HK-2 (cell line): Measurements from ENCODE around the gene DPP10.

Experiments used
- DNase-seq: peaks from one replicate; pipeline ENCODE4 v3.0.0-alpha.2; 2018; ENCODE audit not compliant: unreplicated experiment

The DPP10 gene

GRCh38 chr2:115248066-115248465 lies 805.6 kb downstream of the DPP10 start:
- DNase-seq: no peak

- DNase-seq: no peak
These were observed 834.9 kb downstream of the DPP10 start for GRCh38 chr2:115277366-115277765.

DNA sequence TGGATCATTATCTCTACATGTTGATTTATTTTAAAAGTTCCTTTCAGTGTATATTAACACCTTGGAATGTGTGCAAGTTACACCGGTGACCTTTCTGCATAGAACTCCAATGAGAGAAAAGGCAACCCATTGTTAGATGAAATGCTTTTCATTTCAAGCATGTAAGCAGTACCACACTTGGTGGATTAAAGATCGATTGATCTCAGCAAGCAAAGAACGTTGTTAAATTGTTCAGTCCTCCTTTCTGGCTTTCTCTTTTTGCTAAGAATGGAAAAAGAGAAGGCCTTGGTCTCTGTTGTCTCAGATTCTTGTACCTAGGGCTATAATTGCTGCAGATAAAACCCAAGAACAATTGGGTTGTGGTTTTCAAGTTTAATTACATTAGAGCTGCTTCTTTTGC lies 843.0 kb downstream of the DPP10 start:
- DNase-seq: no peak

DNA sequence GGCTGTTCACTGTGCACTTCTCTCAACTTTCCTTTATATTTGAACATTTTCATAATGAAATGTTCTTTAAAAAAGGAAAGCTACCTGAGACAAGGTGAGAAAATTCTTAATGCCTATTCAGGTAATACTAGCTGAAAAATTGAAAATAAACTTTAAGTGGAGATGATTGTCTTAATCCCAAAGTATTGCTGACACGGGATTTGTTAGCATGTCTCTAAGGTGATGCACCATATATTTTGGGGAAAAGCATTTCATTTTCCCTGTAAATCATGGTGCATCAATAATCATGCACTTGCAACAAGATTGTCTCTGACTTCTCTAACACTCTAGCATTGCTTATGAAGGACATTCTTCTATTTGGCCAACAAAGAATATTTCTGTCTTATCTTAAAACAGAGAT lies 848.0 kb downstream of the DPP10 start:
- no peak for DNase-seq

DNA sequence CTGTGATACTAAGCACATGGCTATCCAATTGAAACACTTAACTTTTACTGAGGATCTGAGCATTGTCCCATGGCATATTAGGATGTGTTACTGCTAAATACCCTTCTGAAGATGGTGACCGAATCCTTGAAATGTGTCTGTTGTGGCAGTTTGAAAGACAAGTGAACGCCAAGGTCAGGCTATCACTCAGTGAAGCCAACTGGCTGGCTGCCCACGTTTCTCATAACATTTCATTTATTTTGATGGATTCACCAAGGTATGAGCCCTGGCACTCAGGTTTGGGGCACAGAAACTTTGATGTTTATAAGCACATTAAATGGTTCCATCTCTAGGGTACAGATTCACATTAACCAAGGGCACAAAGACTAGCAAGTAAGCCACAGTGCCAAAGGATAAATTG lies 850.3 kb downstream of the DPP10 start:
- no peak for DNase-seq

DNA sequence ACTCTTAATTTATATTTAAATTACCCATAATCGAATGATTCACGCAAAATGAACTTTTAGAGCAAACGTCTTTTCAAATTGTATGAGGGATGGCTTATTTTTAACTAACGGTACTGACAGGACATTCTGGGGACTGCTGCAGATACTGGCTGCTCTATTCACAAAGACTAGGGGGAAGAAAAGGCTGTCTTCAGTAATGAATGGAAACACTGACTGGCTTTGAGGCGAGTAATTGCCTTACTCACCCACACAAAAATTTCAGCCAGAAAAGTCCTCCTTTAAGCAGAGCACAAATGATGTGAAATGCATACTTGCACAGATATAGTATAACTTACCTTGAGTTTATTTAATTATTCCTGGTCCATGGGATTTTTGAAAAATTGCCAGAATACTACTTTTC lies 852.6 kb downstream of the DPP10 start:
- no peak for DNase-seq

DNA sequence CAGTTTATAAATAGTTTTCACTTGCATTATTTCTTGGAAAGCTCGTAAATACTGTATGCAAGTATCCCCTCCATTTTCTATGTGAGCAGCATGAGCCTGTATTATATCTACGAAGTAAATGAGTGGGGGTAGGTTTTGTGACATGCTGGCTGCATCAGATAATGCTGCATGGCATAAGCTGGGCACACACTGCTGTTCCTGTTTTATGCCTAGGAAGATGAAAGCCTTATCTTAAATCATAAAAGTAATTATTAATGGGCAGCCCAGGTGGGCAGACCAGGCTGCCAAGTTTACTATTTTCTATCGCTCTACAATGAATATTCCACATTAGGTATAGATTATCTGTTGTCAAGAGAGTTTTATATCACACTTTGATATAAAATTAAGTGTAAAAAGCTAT lies 854.6 kb downstream of the DPP10 start:
- no peak for DNase-seq

GRCh38 chr2:115299199-115299598 lies 856.8 kb downstream of the DPP10 start:
- no peak for DNase-seq

DNA sequence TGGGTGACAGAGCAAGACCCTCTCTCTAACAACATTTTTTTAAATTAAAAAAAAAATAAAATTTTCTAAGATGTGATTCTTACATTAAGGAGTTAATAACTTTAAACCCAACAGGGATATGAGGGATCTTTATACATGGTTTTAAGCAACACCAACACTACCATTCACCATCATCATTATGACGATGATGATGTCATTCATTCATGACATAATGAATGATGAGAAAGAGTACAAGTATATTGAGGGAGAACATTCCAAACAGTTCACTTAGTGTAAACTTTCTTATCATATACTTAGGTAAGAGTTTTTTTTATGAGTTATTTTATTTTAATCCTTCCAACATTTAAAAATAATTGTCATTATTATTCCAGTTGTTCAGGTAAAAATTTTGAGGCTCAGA lies 863.3 kb downstream of the DPP10 start:
- no peak for DNase-seq

GRCh38 chr2:115314119-115314518 lies 871.7 kb downstream of the DPP10 start:
- no peak for DNase-seq

DNA sequence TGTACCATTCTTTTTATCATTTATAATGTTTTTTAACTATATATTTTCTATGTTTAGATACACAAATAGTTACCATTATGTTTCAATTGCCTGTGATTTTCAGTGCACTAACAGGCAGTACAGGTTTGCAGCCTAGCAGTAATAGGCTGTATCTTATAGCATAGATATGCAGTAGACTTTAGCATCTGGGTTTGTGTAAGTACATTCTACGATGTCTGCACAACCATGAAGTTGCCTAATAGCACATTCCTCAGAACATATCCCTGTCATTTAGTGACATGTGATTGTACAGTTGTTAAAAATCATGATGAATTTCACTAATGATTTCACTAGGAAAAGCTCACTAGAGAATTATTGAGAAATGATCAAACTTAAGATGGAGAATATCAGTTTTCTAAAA lies 884.6 kb downstream of the DPP10 start:
- no peak for DNase-seq

GRCh38 chr2:115359550-115359949 lies 917.1 kb downstream of the DPP10 start:
- no peak for DNase-seq

- no peak for DNase-seq
These were observed 921.7 kb downstream of the DPP10 start for GRCh38 chr2:115364093-115364492.

- DNase-seq: no peak
These were observed 927.0 kb downstream of the DPP10 start for GRCh38 chr2:115369400-115369799.

DNA sequence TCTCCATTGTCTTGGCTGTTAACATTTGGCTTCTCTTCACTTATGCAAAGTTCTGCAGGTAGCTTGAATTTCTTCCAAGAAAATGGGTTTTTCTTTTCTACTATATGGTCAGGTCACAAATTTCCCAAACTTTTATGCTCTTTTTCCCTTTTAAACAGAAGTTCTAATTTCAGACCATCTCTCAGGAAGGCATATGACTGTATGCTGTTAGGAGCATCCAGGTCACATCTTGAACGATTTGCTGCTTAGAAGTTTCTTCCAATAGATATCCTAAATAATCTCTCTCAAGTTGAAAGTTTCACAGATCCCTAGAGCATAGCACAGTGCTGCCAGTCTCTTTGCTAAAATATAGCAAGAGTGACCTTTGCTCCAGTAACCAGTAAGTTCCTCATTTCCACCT lies 932.5 kb downstream of the DPP10 start:
- no peak for DNase-seq

GRCh38 chr2:115384399-115384798 lies 942.0 kb downstream of the DPP10 start:
- DNase-seq: no peak

DNA sequence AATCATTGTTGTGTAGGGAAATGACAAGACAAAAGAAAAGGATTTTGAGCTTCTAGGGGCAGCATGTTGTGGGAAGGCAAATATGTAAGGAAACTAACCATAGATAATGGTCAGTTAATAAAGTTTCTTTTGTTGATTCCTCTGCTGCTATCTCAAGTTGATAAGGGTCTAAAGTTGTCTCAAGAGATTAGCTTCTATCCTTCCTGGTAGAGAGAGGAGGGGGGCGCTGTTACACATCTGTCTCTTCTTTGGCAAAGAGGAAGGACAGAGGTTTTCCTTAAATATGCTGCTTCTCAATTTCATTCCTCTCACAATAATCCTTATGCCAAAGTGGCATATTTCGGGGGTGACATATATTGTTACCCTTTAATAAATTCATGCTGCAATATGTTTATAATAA lies 944.0 kb downstream of the DPP10 start:
- no peak for DNase-seq

DNA sequence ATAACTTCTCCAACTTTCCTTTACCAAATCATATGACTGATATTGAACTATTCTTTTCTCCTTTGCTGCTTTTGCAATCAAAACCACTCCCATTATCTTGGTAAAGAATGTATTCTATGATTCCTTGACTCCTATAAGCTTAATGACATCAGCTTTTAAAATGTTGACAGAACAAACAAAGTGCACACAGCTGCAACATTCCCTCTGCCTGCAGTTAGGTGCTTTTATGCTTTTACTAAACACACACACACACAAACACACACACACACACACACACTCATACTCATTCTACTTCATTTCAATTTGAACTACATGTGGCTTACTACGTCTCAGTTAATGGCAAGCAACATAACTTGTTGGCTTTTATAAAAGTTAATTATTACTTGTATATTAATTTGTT lies 946.6 kb downstream of the DPP10 start:
- DNase-seq: no peak

- DNase-seq: no peak
These were observed 947.6 kb downstream of the DPP10 start for GRCh38 chr2:115389898-115390565.

GRCh38 chr2:115396579-115396978 lies 954.1 kb downstream of the DPP10 start:
- DNase-seq: no peak

DNA sequence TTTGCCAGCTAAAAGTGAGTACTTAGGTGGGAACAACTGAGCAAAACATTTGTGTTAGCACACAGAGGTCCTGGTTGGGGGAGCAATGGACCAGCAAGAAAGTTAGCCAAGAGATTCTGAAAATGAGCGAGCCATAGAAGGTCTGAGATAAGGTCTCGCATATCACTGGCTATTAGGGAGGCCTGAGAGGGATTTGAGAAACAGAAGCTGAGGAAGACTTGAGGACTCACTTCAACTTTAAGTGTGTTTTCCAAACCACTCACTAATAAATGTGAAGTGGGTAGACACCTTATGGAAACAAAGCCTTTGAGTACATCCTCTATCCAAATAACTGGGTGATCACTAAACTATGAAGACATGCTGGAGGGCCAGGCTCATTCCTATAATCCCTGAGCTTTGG lies 958.5 kb downstream of the DPP10 start:
- DNase-seq: no peak

DNA sequence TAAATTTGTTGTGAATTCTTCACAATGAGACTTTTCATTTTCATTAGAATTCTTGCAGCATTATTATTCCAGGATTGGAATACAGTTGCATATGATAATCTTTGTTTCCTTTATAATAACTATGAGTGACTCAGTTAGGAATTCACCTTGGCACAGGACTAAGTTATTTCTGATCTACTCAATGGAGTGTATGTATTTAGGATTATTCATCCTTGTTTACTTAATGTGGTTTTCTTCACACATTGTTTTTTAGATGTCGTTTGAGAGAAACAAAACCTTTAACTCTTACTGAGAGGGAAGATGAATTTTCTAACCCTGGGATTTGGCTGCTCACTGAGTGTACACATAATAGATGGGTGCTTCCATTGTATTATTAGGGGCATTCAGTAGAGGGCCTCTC lies 970.1 kb downstream of the DPP10 start:
- DNase-seq: no peak

- no peak for DNase-seq
These were observed 971.4 kb downstream of the DPP10 start for GRCh38 chr2:115413791-115414190.

GRCh38 chr2:115414466-115414865 lies 972.0 kb downstream of the DPP10 start:
- DNase-seq: no peak
